NCI-H2107 treated with DMSO at 0.1 percent for 48 hours (cell line): Measurements from ENCODE around the gene ARHGEF25.
"Not testable (repeated sequence)": the region's sequence is repeated elsewhere in the genome, so short reads cannot be mapped to it uniquely, and the experiment has no call there.

Experiments
- DNase-seq: peaks from one replicate; lab custom pipeline; 2025; ENCODE audit not compliant: unreplicated experiment; lab: John Stamatoyannopoulos, UW

Gene ARHGEF25

GRCh38 chr12:57632958-57633840, 22.0 kb downstream of the ARHGEF25 start, which contains the start of gene B4GALNT1:
Gene B4GALNT1 (minus strand): TSS chr12:57633201. CDS start chr12:57632132, 1,069 bp downstream.
- DNase-seq = peak; percentile 27

- DNase-seq = not testable (repeated sequence)
Measured at GRCh38 chr12:57636731-57637130, 25.5 kb downstream of the ARHGEF25 start.

GRCh38 chr12:57637364-57637763, 26.1 kb downstream of the ARHGEF25 start:
- DNase-seq = no peak

GRCh38 chr12:57638096-57638495, 26.9 kb downstream of the ARHGEF25 start:
- DNase-seq = no peak

- DNase-seq = no peak
Measured at GRCh38 chr12:57640175-57641042, 29.2 kb downstream of the ARHGEF25 start.

GRCh38 chr12:57641699-57642442, 30.6 kb downstream of the ARHGEF25 start:
- DNase-seq = no peak

GRCh38 chr12:57645990-57646658, 34.9 kb downstream of the ARHGEF25 start:
- not testable (repeated sequence) for DNase-seq

GRCh38 chr12:57646659-57647049, 35.4 kb downstream of the ARHGEF25 start:
- not testable (repeated sequence) for DNase-seq

- DNase-seq = no peak
Measured at GRCh38 chr12:57654042-57654441, 42.8 kb downstream of the ARHGEF25 start.

- no peak for DNase-seq
Measured at GRCh38 chr12:57655541-57656240, 44.5 kb downstream of the ARHGEF25 start.

GRCh38 chr12:57656408-57656807, 45.2 kb downstream of the ARHGEF25 start:
- not testable (repeated sequence) for DNase-seq

- DNase-seq = no peak
Measured at GRCh38 chr12:57657744-57658143, 46.5 kb downstream of the ARHGEF25 start.

GRCh38 chr12:57658890-57659289, 47.7 kb downstream of the ARHGEF25 start:
- no peak for DNase-seq

GRCh38 chr12:57661376-57661775, 50.1 kb downstream of the ARHGEF25 start:
- no peak for DNase-seq

- DNase-seq = not testable (repeated sequence)
Measured at GRCh38 chr12:57665066-57665820, 54.0 kb downstream of the ARHGEF25 start.
